Measurements from ENCODE around the gene NEDD4L. TPM values are rescaled to one million over a fixed set of nuclear protein-coding genes. Genes with fewer than 3 reads are reported as not detected.

The NEDD4L gene
- total and polyA plus RNA-seq, 7 donors: 14.8 to 28.0 (median 19.6) TPM

GRCh38 chr18:58321986-58322385 lies 278.0 kb downstream of the NEDD4L start:
- peaks cover 0 to 36% of the 10 kb centered on the region in 2 donors for H3K36me3 ChIP-seq (ENCODE audit: insufficient read depth in 1 of 2, low read depth in 1 of 2)
- intact Hi-C loops (cut with DNase I): loop anchor here (1.0 to 5.0 kb wide), 6 partner anchors 36 to 275 kb away; no protein-coding TSS in a partner anchor
- peak; percentile 59 to 79 for DNase-seq
- peak; percentile 96 to 98 (median 97) for ATAC-seq
- no peaks in the 10 kb centered on the region for H3K27me3 ChIP-seq (ENCODE audit: insufficient read depth in 3 of 3, low read length in 2 of 3)
- peak; percentile 74 for TF ChIP-seq CTCF (IDR thresholded peaks at IDR 0.05)
- H3K4me1 ChIP-seq: peaks cover 12% of the 10 kb centered on the region
- peak overlapping the region; percentile 79 for H3K27ac ChIP-seq
- 1 to 6% (median 6%) methylated on average over 6 of the region's 6 CpGs for WGBS, 3 donors
- H3K4me3 ChIP-seq: peak overlapping the region; percentile 41
- H3K9me3 ChIP-seq: no peaks in the 10 kb centered on the region

GRCh38 chr18:58322464-58322863 lies 278.4 kb downstream of the NEDD4L start:
- H3K4me1 ChIP-seq: peaks cover 12% of the 10 kb centered on the region
- no peak overlapping the region for H3K27ac ChIP-seq
- H3K4me3 ChIP-seq: no peak overlapping the region
- intact Hi-C loops (cut with DNase I): loop anchor here (2.0 to 5.0 kb wide), 5 partner anchors 68 to 275 kb away; no protein-coding TSS in a partner anchor
- WGBS, 3 donors: 85 to 91% (median 86%) methylated on average over 5 of the region's 5 CpGs
- no peak for ATAC-seq
- TF ChIP-seq CTCF (IDR thresholded peaks at IDR 0.05): no peak
- DNase-seq: no peak
- peaks cover 0 to 40% of the 10 kb centered on the region in 2 donors for H3K36me3 ChIP-seq (ENCODE audit: insufficient read depth in 1 of 2, low read depth in 1 of 2)
- H3K27me3 ChIP-seq (ENCODE audit: insufficient read depth in 3 of 3, low read length in 2 of 3): no peaks in the 10 kb centered on the region
- no peaks in the 10 kb centered on the region for H3K9me3 ChIP-seq

- TF ChIP-seq CTCF (IDR thresholded peaks at IDR 0.05): no peak
- Histone ChIP-seq H3K4me3 (no peak overlapping the region), H3K27me3 (ENCODE audit: insufficient read depth in 3 of 3, low read length in 2 of 3) (no peaks in the 10 kb centered on the region), H3K4me1 (peaks cover 12% of the 10 kb centered on the region), H3K27ac (no peak overlapping the region), H3K36me3 (ENCODE audit: insufficient read depth in 1 of 2, low read depth in 1 of 2) (peaks cover 0 to 54% of the 10 kb centered on the region in 2 donors), H3K9me3 (no peaks in the 10 kb centered on the region)
- intact Hi-C loops (cut with DNase I): loop anchor here (2.0 to 5.0 kb wide), 5 partner anchors 69 to 277 kb away; no protein-coding TSS in a partner anchor
- DNase-seq (no peak), ATAC-seq (peak in 1 of 4 donors; percentile 36)
- 68 to 76% (median 72%) methylated on average over 15 of the region's 15 CpGs for WGBS, 3 donors
Observed at GRCh38 chr18:58323866-58324762, 280.1 kb downstream of the NEDD4L start.

- intact Hi-C loops (cut with DNase I): loop anchor here (5.0 kb wide), 3 partner anchors 133 to 278 kb away; no protein-coding TSS in a partner anchor
- no peaks in the 10 kb centered on the region for H3K27me3 ChIP-seq (ENCODE audit: insufficient read depth in 3 of 3, low read length in 2 of 3)
Observed at GRCh38 chr18:58324824-58325480, 280.9 kb downstream of the NEDD4L start.

More at GRCh38 chr18:58324824-58325480, 280.9 kb downstream of the NEDD4L start:
- DNase-seq: no peak
- Histone ChIP-seq H3K9me3 (no peaks in the 10 kb centered on the region), H3K36me3 (ENCODE audit: insufficient read depth in 1 of 2, low read depth in 1 of 2) (peaks cover 0 to 63% of the 10 kb centered on the region in 2 donors), H3K4me1 (peaks cover 12% of the 10 kb centered on the region), H3K27ac (no peak overlapping the region), H3K4me3 (no peak overlapping the region)
- 81 to 84% (median 83%) methylated on average over 16 of the region's 16 CpGs for WGBS, 3 donors
- TF ChIP-seq CTCF (IDR thresholded peaks at IDR 0.05): no peak
- ATAC-seq: no peak

Measured in psoas muscle (tissue), 8 donors.